ENCODE data around the gene TAS2R8. TPM values are rescaled to one million over a fixed set of nuclear protein-coding genes. Genes with fewer than 3 reads are reported as not detected.

TAS2R8 gene
- total RNA-seq, 1 experiment from 2014 or later = not detected

GRCh38 chr12:10824957-10825356 lies 17.9 kb upstream of the TAS2R8 start:
- ATAC-seq (no peak), DNase-seq (ENCODE audit: low spot score) (no peak)
- Mint-ChIP-seq H3K27ac (no peak overlapping the region), H3K27me3 (ENCODE audit: low read depth) (no peaks in the 10 kb centered on the region), H3K36me3 (no peaks in the 10 kb centered on the region), H3K4me1 (no peaks in the 10 kb centered on the region), H3K9me3 (no peaks in the 10 kb centered on the region), H3K4me3 (no peak overlapping the region)
- CTCF ChIA-PET = no interaction called here
- TF ChIP-seq CREM (CRISPR knock-in tag; IDR thresholded peaks at IDR 0.05) (no peak), EMX1 (CRISPR knock-in tag; IDR thresholded peaks at IDR 0.05) (no peak), NFATC4 (CRISPR knock-in tag; IDR thresholded peaks at IDR 0.05) (no peak)
- POLR2A ChIA-PET = no interaction called here

GRCh38 chr12:10811883-10812536 lies 4.9 kb upstream of the TAS2R8 start:
- CTCF ChIA-PET = no interaction called here
- peaks cover 7% of the 10 kb centered on the region; the same call in 1 of the 2 replicates for H3K9me3 Mint-ChIP-seq
- TF ChIP-seq ZNF671 (CRISPR knock-in tag; IDR thresholded peaks at IDR 0.05) (no peak), IRF1 (CRISPR knock-in tag; IDR thresholded peaks at IDR 0.05) (no peak), ZBTB43 (CRISPR knock-in tag; IDR thresholded peaks at IDR 0.05) (no peak), ZNF512 (CRISPR knock-in tag; IDR thresholded peaks at IDR 0.05; ENCODE audit: borderline replicate concordance) (no peak), USF1 (CRISPR knock-in tag; IDR thresholded peaks at IDR 0.05) (no peak), ZSCAN18 (CRISPR knock-in tag; IDR thresholded peaks at IDR 0.05) (no peak), ZNF416 (CRISPR knock-in tag; IDR thresholded peaks at IDR 0.05) (no peak), ZMAT4 (CRISPR knock-in tag; IDR thresholded peaks at IDR 0.05) (no peak), ZNF281 (CRISPR knock-in tag; IDR thresholded peaks at IDR 0.05) (no peak), CREM (CRISPR knock-in tag; IDR thresholded peaks at IDR 0.05) (no peak), ZNF532 (CRISPR knock-in tag; IDR thresholded peaks at IDR 0.05; ENCODE audit: borderline replicate concordance) (no peak), ELF4 (CRISPR knock-in tag; IDR thresholded peaks at IDR 0.05; ENCODE audit: low read depth) (no peak), PRDM15 (CRISPR knock-in tag; IDR thresholded peaks at IDR 0.05) (no peak), GABPB1 (CRISPR knock-in tag; IDR thresholded peaks at IDR 0.05) (no peak)

More at GRCh38 chr12:10811883-10812536, 4.9 kb upstream of the TAS2R8 start:
- no peaks in the 10 kb centered on the region for H3K27me3 Mint-ChIP-seq (ENCODE audit: low read depth)
- peaks cover 8% of the 10 kb centered on the region for H3K4me1 Mint-ChIP-seq
- H3K4me3 Mint-ChIP-seq = no peak overlapping the region
- no peak for ATAC-seq
- no peak for DNase-seq (ENCODE audit: low spot score)
- H3K36me3 Mint-ChIP-seq = no peaks in the 10 kb centered on the region
- POLR2A ChIA-PET = no interaction called here
- H3K27ac Mint-ChIP-seq = no peak overlapping the region
